HG03558 (cell line): ENCODE results near the gene STEAP1.

ENCODE experiments used
- ATAC-seq: cut with Tn5 transposase; IDR thresholded peaks from one replicate; pipeline ENCODE4 v1.9.1; 2021; ENCODE audit warnings: moderate number of reproducible peaks; ENCODE audit not compliant: unreplicated experiment; ENCODE audit errors: extremely low read depth

Gene STEAP1

GRCh38 chr7:90210475-90210874, 56.2 kb downstream of the STEAP1 start:
- ATAC-seq: no peak

GRCh38 chr7:90210981-90211380, 56.7 kb downstream of the STEAP1 start:
- no peak for ATAC-seq

- peak; percentile 73 for ATAC-seq
These were observed 57.3 kb downstream of the STEAP1 start, which contains the start of gene STEAP2 for GRCh38 chr7:90211391-90212148. Gene STEAP2, plus strand, starts transcription at chr7:90211740. Its CDS starts 13,343 bp downstream, at chr7:90225083.

GRCh38 chr7:90212149-90212495, 57.9 kb downstream of the STEAP1 start:
- no peak for ATAC-seq

- ATAC-seq: no peak
These were observed 59.3 kb downstream of the STEAP1 start for GRCh38 chr7:90213521-90213920.
